DMS79 (cell line): Measurements from ENCODE around the gene AGAP3.
"Not testable (repeated sequence)": the region's sequence is repeated elsewhere in the genome, so short reads cannot be mapped to it uniquely, and the experiment has no call there.

Source experiments
- DNase-seq: peaks from one replicate; lab custom pipeline; 2025; lab: John Stamatoyannopoulos, UW

The AGAP3 gene

DNA sequence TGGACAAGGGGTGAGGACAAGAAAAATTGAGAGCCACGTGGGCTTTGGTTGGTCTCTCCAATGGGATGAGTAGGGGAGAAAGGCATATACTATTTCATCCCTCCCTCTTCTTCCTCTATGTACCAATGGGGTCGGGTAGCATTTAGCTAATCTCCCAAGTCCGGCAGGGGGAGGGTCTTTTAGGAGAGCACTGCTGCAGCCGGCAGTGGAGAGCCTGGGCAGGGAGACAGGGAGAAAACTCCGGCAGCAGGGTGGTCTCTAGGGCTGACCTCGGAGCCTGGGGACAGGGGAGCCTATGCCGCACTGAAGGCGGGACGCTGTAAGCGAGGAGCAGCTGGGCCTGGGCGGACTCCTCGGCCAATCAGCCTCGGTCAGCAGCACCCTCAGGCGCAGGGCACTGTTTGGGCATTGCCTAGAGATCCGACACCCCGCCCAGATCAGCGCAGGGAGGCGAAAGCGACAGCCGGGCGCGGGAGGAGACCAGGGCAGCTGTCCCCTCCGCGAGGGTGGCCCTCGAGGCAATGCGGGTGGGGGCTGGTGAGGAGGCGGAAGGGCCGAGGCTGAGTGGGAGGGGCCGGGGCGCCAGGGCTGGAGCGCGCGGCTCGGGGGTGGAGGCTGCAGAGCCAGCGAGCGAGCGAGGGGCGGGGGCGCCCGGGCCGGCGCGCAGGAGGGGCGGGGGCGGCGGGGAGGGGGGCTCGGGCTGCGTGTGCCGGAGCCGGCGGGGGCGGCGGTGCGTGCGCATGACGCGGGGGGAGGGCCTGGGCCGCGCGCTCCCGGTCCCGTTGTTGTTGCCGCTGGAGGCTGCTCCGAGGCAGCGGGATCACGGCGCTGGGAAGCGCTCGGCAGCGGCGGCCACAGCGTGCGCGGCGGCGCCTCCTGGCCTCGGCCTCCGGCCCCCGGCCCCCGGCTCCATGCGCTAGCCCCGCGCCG is at the start of gene AGAP3:
TSS of gene AGAP3 (plus strand) at position 785 of the 930 bp plus-strand sequence. CDS start 267 bp downstream, outside the sequence.
- DNase-seq, result no peak

DNA sequence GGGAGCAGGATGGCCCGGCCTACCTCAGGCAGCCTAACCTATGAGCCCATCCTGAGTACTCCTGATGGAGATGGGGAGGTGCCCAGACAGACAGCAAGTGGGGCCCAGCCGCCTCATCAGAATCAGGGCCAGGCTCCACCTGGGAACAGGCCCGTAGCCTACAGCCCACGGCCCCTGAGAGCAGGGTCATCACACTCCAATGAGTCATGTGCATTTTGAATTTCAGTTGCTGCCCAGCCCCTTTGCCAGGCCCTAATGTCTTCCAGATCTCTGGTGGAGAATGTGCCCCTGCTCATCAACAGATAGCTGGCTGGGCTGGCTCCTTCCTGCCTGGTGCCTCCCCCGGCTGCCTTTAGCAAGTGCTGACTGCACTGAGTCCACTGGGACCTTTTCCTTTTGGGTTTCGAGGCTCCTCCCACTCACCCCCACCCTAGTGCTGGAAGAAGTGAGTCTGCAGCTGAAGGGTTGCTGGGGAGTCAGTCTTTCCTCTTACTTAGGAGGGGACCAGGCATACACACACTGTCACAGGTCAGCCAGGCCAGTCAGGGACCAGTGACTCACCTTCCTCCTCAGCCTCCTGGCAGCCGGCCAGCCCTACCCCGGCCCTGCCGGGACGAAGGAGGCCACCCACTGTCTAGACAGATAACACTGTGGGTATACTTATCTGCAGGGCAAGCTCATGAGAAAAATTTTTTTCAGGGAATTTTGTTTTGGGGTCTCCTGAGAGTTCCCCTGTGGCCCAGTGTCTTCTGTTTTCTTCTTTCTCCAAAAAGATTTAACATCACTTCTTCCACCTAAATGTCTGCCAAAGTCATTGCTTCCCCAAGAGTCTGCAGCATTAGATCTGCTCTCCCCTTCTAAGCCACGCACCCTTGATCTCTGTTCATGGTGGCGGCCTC is 47.1 kb upstream of the AGAP3 start:
- no peak for DNase-seq

DNA sequence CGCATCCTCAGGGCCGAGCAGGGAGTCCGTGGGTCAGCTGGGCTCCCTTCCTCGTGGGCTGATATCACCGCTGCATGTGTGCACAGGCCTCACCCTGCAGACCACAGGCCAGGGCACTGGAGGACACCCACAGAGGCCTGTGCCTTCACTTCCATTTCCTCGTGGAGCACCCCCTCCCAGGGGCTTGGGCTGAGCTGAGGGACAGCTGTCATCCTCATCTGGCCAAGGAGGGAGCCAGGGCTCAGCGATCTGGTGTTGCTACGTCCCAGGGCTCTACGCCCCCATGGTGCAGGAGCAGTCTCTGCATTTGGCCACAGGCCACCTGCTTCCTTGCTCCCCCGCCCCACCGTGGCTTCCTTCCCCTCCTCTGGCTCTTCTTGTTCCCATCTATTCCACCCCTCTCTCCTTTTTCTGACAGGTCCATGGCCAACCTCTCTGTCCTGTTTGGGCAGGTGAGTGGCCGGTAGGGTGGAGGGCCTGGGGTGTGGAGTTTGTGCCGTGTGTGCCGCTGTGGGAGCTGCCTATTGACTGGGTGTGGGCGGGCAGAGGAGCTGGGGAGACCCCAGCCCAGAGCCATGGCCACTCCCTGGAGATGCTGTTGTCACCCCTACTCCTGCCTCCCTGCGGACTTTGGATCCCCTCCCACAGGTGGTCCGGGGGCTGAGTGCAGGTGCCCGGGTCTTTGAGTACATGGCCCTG is 46.3 kb upstream of the AGAP3 start:
- no peak for DNase-seq

DNA sequence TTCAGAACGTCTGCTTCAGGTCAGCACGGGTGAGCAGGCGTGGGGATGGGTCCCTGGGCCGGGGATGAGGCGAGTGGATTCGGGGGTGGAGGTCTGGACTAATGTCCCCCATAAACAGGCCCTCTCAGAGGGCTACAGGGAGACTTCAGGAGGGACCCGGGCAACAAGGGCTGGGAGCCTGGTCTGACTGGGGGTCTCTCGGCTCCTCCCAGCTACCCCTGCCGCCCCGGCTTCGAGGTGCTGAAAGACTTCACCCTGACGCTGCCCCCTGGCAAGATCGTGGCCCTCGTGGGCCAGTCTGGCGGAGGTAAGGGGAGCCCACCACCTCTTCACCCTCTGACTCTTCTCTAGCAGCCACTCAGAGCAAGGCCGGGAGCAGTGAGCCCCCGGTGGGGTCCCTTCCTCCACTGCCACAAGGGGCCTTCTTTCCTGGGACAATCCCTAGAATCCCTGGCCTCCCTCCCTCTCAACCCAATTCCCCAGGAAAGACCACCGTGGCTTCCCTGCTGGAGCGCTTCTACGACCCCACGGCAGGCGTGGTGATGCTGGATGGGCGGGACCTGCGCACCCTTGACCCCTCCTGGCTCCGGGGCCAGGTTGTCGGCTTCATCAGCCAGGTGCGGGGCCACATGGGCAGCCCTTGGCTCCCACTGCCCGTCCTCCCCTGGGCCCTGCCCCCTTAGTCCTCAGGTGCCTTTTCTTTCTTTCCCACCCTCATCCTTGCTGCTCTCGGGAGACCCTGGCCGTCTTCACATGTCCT is 45.5 kb upstream of the AGAP3 start:
- no peak for DNase-seq

DNA sequence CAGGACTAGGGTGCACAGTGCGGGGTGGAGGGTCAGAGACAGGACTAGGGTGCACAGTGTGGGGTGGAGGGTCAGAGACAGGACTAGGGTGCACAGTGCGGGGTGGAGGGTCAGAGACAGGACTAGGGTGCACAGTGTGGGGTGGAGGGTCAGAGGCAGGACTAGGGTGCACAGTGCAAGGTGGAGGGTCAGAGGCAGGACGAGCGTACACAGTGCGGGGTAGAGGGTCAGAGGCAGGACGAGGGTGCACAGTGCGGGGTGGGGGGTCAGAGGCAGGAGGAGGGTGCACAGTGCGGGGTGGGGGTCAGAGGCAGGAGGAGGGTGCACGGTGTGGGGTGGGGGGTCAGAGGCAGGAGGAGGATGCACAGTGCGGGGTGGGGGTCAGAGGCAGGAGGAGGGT is 42.8 kb upstream of the AGAP3 start:
- not testable (repeated sequence) for DNase-seq

DNA sequence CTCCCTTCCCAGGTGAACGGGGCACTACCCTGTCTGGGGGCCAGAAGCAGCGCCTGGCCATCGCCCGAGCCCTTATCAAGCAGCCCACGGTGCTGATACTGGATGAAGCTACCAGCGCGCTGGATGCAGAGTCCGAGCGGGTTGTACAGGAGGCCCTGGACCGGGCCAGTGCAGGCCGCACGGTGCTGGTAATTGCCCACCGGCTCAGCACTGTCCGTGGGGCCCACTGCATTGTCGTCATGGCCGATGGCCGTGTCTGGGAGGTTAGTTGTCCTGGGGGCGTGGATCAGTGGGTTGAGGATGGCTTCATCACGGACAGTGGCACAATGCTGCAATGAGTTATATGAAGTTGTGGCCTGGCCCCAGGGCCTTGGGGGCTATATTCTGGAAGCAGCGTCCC is 42.3 kb upstream of the AGAP3 start:
- no peak for DNase-seq

DNA sequence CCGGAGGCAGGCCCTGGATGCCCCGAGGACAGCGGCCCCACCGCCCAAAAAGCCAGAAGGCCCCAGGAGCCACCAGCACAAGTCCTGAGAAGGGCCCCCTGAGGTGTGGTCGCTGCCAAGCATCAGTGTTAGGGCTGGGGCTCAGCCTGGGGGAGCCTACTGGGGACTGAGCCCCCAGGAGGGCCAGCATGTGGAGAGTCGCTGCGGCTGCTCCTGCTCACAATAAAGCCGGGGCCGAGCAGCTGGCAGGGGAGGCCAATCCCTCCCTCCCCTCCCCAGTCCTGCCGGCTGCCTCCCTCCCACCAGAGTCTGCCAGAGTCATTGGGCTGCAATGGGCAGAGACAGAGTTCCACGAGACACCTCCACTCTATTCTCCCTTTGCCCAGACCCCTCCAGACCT is 41.0 kb upstream of the AGAP3 start:
- no peak for DNase-seq

DNA sequence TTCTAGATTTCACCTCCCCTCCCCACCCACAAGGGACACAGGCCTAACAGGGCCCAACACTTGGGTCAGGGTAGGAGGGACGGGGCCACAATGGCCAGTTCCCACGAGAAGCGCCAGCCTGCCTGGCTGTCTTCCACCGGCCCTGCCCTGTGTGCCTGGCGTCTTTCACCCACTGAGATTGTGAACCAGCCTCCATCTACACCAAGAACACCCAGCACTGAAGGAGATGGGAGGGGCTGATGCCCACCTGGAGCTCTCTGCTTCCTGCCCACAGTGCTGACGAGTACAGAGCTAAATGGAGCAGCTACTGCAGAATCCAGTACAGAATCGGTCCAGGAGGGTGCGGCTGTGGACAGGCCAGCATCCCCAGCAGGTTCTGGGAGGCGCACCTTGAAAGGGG is 40.3 kb upstream of the AGAP3 start:
- no peak for DNase-seq

DNA sequence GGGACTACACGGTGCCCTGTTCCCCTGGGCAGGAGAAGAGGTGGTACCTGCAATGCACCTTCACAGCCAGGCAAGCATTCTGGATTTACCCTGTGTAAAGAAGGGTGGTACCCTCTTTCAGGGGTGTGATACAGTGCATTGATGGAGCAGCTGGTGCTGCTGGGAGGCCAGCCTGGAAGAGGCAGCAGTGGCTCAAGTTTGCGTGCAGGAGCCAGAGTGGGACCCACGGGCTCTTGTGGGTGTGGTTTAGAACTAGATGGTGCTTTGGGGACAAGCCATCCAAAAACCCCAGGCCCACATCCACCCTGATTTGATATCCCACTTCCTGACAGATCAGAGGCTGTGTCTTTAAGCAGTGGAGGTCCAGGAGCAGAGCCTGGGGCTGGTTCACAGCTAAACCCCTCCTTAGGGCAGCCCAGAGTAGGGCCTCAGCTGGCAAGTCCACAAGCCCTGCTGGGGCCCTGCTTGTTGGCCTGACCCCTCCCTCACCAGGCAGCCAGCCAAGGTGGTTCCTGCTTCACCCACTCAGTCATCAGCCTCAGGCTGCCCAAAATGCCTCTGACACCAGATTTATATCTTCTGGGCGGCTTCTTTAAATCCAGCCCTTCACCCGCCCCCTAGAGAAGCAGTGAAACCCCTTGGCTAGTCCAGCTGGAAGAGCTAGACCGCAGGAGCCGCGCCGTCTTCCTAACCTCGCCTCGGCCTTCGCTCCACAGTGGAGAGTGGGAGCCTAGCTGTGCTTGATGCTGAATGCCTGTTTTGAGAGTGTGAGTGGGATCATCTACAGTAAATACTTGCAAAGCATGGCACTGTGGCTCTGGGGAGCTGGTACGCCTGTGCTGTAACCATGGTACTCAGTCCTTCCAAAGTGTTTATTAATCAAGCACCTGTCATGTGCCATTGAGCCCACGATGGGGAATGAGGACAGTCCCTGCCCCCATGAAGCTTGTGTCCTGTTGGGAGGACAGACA is 39.4 kb upstream of the AGAP3 start:
- DNase-seq, result peak; percentile 33

DNA sequence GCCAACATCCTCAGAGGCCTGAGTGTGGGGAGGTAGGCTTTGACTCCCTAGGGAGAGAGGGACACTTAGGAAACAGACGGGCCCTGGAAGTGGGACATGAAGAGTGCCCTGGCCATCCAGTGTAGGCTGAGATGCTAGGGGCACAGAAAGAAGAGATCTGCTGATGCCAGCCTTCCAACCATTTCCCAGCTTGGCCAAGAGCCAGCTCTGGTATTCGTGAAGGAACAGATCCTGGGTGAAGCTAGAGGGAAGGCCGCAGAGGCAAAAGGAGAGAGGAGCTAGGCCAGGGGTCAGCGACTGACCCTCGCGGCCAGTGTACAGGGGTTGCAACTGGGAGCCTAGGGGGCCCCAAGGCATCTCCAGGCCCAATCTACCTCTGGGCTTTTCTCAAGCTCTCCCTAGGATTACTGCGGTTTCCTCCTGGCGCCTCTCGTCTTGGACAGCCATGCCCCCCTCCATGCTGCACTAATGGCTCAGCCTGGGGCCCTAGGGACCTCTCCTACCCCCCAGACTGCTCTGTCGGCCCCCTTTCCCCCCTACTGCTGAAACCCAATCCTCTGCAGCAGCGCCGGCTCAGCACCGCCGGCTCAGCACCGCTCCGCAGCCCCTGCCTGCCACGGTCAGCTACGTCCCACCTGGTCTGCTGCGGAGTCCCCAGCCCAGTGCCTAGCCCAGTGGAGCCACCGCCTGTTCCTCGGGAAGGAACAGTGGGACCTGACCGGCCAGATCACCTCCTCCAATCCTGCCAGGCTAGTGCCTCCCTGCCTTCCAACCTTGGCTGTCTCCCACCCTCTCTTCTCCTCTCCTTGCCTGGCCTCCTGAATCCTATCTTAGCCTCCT is 38.1 kb upstream of the AGAP3 start, which contains the start of gene ASIC3:
TSS of gene ASIC3 (plus strand) at position 556 of the 840 bp plus-strand sequence. CDS start 355 bp downstream, outside the sequence.
- no peak for DNase-seq

DNA sequence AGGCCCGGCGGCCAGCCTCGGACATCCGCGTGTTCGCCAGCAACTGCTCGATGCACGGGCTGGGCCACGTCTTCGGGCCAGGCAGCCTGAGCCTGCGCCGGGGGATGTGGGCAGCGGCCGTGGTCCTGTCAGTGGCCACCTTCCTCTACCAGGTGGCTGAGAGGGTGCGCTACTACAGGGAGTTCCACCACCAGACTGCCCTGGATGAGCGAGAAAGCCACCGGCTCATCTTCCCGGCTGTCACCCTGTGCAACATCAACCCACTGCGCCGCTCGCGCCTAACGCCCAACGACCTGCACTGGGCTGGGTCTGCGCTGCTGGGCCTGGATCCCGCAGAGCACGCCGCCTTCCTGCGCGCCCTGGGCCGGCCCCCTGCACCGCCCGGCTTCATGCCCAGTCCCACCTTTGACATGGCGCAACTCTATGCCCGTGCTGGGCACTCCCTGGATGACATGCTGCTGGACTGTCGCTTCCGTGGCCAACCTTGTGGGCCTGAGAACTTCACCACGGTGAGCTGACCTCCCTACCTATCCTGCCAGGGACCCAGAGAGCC is 37.3 kb upstream of the AGAP3 start:
- DNase-seq, result no peak

DNA sequence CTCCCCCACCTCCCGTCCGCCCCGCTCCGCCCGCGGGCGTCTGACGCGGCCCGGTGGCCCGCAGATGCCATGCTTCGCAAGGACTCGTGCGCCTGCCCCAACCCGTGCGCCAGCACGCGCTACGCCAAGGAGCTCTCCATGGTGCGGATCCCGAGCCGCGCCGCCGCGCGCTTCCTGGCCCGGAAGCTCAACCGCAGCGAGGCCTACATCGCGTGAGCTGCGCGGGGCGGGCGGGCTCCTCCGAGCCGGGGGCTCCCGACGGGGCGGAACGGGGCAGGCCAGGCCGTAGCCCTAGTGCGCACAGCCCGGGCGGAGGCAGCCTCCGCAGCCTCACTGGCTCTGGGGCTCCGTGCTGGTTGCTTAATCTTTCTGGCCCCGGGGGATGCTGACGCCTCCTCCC is 35.2 kb upstream of the AGAP3 start:
- no peak for DNase-seq

DNA sequence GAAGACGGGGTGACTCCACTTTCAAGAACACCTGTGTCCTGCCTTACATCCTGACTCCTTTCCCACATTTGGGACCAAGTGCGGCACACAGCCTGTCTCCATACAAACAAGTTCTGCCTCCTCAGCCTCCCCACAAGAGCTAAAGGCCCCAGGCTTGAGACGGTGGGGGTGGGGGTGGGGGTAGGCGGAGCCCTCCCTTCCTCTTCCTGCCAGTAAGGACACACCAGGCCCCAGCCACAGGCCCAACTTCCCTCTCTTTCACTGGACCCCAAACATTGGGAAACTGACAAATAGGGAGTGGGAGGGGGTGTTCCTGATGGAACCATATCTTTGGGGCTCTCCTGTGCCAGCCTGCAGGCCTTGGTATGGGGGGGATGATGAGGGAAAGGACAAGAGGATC is 33.2 kb upstream of the AGAP3 start:
- DNase-seq, result no peak

DNA sequence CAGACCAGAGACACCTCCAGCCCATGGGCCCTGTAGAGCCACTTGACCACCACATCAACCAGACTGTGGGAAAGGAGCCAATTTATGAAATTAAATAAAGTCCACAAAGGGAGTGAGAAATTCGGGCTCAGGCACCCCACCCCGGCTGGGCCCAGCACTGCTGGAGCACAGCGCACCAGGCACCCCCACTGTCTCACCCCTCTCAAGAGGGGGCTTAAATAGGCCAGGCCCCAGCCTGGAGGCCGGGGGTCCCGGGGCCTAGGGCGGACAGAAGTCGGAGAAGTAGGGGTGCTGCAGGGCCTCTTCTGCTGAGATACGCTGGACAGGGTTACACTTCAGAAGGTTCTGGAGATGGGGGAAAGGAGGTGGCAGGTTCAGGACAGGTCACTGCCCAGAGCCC is 32.5 kb upstream of the AGAP3 start:
- no peak for DNase-seq

DNA sequence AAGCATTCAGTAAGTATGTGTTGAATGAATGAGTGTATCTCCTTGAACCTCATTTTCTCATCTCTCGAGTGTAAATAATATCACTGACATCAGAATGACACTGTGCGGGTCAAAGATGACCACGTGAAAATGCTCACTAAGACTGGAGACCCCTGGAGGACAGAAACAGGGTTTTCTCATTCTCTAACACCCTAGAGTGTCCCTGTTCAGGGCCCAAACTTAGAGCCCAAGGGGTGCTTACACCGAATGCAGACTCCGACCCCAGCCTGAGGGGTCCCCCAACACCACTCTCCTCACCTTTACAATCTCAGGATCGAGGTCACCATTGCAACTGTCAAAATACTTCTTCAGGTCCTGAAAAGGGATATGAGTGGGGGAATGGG is 30.0 kb upstream of the AGAP3 start:
- DNase-seq, result no peak

DNA sequence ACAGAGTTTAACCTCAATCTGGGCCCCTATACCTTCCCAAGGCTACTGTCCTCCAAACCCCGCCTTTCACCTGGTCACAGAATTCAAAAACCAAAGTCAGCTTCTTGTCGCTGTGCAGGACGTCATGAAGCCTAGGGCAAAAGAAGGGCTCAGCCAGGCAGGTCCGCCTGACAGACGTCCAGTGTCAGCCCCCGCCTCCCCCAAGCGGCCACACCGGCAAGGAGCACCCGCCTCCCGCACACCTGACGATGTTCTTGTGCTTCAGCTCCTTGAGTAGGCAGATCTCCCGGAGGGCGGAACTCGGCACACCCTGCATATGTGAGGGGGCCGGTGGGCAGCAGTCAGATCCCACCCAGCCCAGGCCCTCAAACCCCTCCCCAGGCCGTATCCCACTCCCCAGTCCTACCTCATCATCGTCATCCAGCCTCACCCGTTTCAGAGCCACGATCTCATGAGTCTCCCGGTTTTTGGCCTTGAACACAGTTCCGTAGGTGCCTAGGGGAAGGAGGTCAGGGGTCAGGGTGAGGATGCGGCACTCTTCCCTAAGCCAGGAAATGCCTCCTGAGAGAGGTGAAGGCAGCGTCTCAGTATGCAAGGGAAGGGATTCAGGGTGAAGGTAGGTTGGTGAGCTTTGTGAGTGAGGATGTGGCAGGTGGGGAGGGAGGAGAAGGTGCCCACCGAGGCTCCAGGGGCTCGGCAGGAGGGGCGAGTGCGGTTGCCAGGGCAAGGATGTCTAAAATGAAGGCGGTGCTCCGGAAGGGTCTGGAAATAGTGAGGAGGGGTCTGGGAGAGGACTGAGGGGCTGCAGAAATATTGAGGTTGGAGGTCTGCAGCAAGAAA is 29.4 kb upstream of the AGAP3 start:
- no peak for DNase-seq

DNA sequence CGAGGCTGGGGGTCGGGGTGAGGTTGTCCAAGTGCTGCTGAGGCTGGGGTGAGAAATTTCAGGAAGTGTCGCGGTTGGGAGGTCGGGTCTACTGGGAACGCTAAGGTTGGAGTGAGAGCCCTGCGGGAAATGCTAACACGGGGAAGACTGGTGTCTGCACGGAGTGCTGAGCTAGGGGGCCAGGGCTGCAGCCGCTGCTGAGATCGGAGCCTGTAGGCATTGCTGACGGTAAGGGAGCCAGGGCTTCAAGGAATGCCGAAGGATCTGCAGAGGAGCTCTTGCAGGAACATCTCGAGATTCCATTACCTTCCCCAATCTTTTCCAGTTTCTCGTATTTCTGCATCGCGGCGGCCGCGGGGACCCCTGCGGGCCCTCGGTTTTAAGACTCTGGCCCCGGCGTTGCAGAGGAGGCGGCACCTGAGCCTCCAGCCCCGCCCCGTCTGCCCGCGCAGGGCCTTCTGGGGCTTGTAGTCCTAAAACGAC is 28.7 kb upstream of the AGAP3 start, which contains the start of gene CDK5:
TSS of gene CDK5 (minus strand) at position 392 of the 483 bp plus-strand sequence. CDS start at position 343, 49 bp downstream.
- DNase-seq, result no peak
